DOHH2 (cell line): ENCODE measurements around the gene CERK.

Source experiments
- H3F3A ChIP-seq: fragments of 200-600 bp; sonication (generic), shearing (Covaris generic); 2 replicates; pipeline ENCODE4 v1.6.0; 2016; ENCODE audit warnings: antibody characterized with exemption, mild to moderate bottlenecking; ENCODE audit not compliant: control insufficient read depth, insufficient read depth
- H3K27ac ChIP-seq: fragments of 200-600 bp; sonication (generic); 2 replicates; pipeline ENCODE4 v1.5.1; 2014; ENCODE audit warnings: low read depth, mild to moderate bottlenecking, low read length, moderate library complexity
- H3K27me3 ChIP-seq: fragments of 200-600 bp; sonication (generic); 2 replicates; pipeline ENCODE4 v1.6.1; 2014; ENCODE audit warnings: mild to moderate bottlenecking, low read length, mixed read lengths; ENCODE audit not compliant: control insufficient read depth
- H3K36me3 ChIP-seq: fragments of 200-600 bp; sonication (generic); 2 replicates; pipeline ENCODE4 v1.6.1; 2014; ENCODE audit warnings: mild to moderate bottlenecking, low read length, moderate library complexity, mixed read lengths; ENCODE audit not compliant: control insufficient read depth
- H3K4me1 ChIP-seq: fragments of 200-600 bp; sonication (generic); 2 replicates; pipeline ENCODE4 v1.6.1; 2014; ENCODE audit warnings: mild to moderate bottlenecking, low read length, mixed read lengths; ENCODE audit not compliant: control insufficient read depth
- H3K4me2 ChIP-seq: fragments of 200-600 bp; sonication (generic); 2 replicates; pipeline ENCODE4 v1.6.0; 2014; ENCODE audit warnings: mild to moderate bottlenecking, low read length, moderate library complexity
- H3K4me3 ChIP-seq: fragments of 200-600 bp; sonication (generic); 2 replicates; pipeline ENCODE4 v1.5.1; 2014; ENCODE audit warnings: mild to moderate bottlenecking, low read length, mixed read lengths
- H3K79me2 ChIP-seq: fragments of 200-600 bp; sonication (generic); 2 replicates; pipeline ENCODE4 v1.6.1; 2014; ENCODE audit warnings: mild to moderate bottlenecking, low read length, mixed read lengths; ENCODE audit not compliant: control insufficient read depth
- H3K9me2 ChIP-seq: fragments of 200-600 bp; sonication (generic); replicated peaks from 2 replicates; pipeline ENCODE4 v1.6.1; 2014; ENCODE audit warnings: mild to moderate bottlenecking, low read length, mixed read lengths; ENCODE audit not compliant: control insufficient read depth
- H3K9me3 ChIP-seq: fragments of 200-600 bp; sonication (generic); 2 replicates; pipeline ENCODE4 v1.6.1; 2014; ENCODE audit warnings: antibody characterized with exemption, low read length, mixed read lengths; ENCODE audit not compliant: control insufficient read depth, insufficient read depth
- H4K20me1 ChIP-seq: fragments of 200-600 bp; sonication (generic); 2 replicates; pipeline ENCODE4 v1.6.0; 2014; ENCODE audit warnings: low read depth, mild to moderate bottlenecking, antibody characterized with exemption, low read length, moderate library complexity; ENCODE audit not compliant: control insufficient read depth, insufficient read depth
- EZH2phosphoT487 ChIP-seq: fragments of 200-600 bp; sonication (generic); IDR thresholded peaks from 2 replicates; pipeline ENCODE4 v1.6.1; 2017; ENCODE audit warnings: borderline replicate concordance, mild to moderate bottlenecking, antibody characterized with exemption, low read length, moderate library complexity, mixed read lengths
- TF ChIP-seq, protein P1 (sequence below): fragments of 200-600 bp; sonication (generic); IDR thresholded peaks from one replicate; pipeline ENCODE4 v1.5.1; 2014; ENCODE audit warnings: antibody characterized with exemption, mild to moderate bottlenecking, low read depth, low read length; ENCODE audit not compliant: poor library complexity, severe bottlenecking

The CERK gene

DNA sequence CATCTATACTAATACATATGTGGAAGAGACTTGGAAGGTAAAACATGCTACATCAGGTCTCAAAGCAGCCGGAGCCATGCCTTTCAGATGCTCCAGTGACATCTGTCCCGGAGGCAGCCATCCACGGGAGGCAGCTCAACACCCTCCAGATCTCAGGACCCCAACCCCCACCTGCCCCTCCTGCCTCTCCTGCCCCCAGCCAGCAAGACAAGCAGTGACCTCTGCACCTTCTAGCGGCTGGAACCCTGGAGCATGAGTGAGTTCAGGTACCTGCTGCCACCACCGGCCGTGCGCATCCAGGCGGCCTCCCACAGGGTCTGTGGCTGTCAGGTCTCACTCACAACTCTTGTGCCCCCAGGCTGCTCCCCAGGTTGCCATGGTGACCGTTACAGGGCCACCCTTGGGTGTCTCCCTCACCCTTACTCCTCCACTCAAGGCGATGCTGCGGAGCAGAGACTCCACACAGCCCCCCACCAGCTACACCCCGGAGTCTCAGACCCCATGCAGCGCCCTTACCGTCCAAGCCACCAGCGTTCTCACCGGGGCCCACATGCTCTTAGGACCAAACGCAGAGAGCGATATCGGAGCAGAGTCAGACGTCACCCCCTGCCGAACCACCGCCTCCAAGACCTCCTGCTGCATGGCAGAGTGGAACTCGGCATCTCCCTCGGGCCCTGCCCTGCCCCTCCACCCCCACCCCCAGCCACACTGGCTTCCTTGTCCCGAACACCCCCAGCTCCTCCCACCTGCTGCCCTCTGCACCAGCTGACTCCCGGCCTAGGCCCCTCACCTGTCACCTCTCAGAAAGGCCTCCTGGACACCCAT is 34.7 kb downstream of the CERK start:
- no peaks in the 10 kb centered on the region for H4K20me1 ChIP-seq
- peaks cover 34% of the 10 kb centered on the region for H3K36me3 ChIP-seq
- no peaks in the 10 kb centered on the region for H3K27me3 ChIP-seq
- H3K27ac ChIP-seq: no peak overlapping the region
- no peaks in the 10 kb centered on the region for H3K9me2 ChIP-seq
- no peaks in the 10 kb centered on the region for H3K79me2 ChIP-seq
- no peak overlapping the region for H3K4me3 ChIP-seq
- no peaks in the 10 kb centered on the region for H3F3A ChIP-seq
- no peaks in the 10 kb centered on the region for H3K4me1 ChIP-seq
- TF ChIP-seq, protein P1, sequence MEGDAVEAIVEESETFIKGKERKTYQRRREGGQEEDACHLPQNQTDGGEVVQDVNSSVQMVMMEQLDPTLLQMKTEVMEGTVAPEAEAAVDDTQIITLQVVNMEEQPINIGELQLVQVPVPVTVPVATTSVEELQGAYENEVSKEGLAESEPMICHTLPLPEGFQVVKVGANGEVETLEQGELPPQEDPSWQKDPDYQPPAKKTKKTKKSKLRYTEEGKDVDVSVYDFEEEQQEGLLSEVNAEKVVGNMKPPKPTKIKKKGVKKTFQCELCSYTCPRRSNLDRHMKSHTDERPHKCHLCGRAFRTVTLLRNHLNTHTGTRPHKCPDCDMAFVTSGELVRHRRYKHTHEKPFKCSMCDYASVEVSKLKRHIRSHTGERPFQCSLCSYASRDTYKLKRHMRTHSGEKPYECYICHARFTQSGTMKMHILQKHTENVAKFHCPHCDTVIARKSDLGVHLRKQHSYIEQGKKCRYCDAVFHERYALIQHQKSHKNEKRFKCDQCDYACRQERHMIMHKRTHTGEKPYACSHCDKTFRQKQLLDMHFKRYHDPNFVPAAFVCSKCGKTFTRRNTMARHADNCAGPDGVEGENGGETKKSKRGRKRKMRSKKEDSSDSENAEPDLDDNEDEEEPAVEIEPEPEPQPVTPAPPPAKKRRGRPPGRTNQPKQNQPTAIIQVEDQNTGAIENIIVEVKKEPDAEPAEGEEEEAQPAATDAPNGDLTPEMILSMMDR: no peak
- TF ChIP-seq EZH2phosphoT487: no peak
- H3K4me2 ChIP-seq: no peak overlapping the region
- no peaks in the 10 kb centered on the region for H3K9me3 ChIP-seq

DNA sequence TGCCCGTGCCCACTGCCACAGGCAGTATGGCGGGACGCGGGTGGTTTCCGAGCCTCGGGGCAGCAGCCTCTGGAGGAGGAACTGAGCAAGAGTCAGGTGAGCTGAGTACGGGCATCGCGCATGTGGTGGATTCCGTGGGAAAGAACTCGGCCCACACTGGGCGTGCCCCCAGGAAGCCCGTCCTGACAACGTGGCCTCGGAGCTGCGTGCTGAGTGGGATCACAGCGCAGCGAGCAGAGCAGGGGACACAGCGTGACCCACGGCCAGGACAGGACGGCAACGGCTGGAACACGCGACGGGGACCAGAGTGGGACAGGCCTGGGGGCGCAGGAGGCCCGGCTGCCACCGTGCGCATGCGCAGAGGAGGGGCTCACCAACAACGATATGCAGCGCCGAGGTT is 36.8 kb downstream of the CERK start:
- Histone ChIP-seq H3K4me2 (no peak overlapping the region), H3K4me1 (no peaks in the 10 kb centered on the region), H3K9me2 (no peaks in the 10 kb centered on the region), H3K27me3 (no peaks in the 10 kb centered on the region), H3K79me2 (no peaks in the 10 kb centered on the region), H3K4me3 (no peak overlapping the region), H3K36me3 (peaks cover 32% of the 10 kb centered on the region), H3K9me3 (no peaks in the 10 kb centered on the region), H4K20me1 (no peaks in the 10 kb centered on the region), H3F3A (no peaks in the 10 kb centered on the region), H3K27ac (no peak overlapping the region)
- TF ChIP-seq, protein P1: no peak
- no peak for TF ChIP-seq EZH2phosphoT487

GRCh38 chr22:46699091-46699490 is 39.0 kb downstream of the CERK start:
- H3K4me1 ChIP-seq: no peaks in the 10 kb centered on the region
- H3K9me3 ChIP-seq: no peaks in the 10 kb centered on the region
- no peak overlapping the region for H3K4me3 ChIP-seq
- H3K79me2 ChIP-seq: no peaks in the 10 kb centered on the region
- no peak overlapping the region for H3K27ac ChIP-seq
- H3F3A ChIP-seq: no peaks in the 10 kb centered on the region
- H3K4me2 ChIP-seq: no peak overlapping the region
- peaks cover 43% of the 10 kb centered on the region for H3K36me3 ChIP-seq
- H3K27me3 ChIP-seq: no peaks in the 10 kb centered on the region
- TF ChIP-seq, protein P1: no peak
- no peak for TF ChIP-seq EZH2phosphoT487
- H3K9me2 ChIP-seq: no peaks in the 10 kb centered on the region
- H4K20me1 ChIP-seq: no peaks in the 10 kb centered on the region
